HUDEP-2 (cell line): ENCODE results near the gene CDIP1.

ENCODE experiments used
- DNase-seq, 76 experiments: peaks; one replicate each; lab custom pipeline; 2025; ENCODE audit not compliant: unreplicated experiment in 76 of 76; lab: John Stamatoyannopoulos, UW

The CDIP1 gene

GRCh38 chr16:4544473-4544872 lies 5.9 kb upstream of the CDIP1 start:
- DNase-seq = no peak

- DNase-seq = no peak
These were observed 1.2 kb upstream of the CDIP1 start for GRCh38 chr16:4539716-4540284.

- DNase-seq = peak in 3 of 76 experiments; percentile 4 to 41 (median 6)
These were observed 913 bp downstream of the CDIP1 start for GRCh38 chr16:4537376-4538343.

GRCh38 chr16:4536391-4537106 lies 2.0 kb downstream of the CDIP1 start:
- no peak for DNase-seq

- DNase-seq = no peak
These were observed 2.9 kb downstream of the CDIP1 start for GRCh38 chr16:4535627-4536108.

GRCh38 chr16:4534151-4534790 lies 4.3 kb downstream of the CDIP1 start:
- no peak for DNase-seq

GRCh38 chr16:4533490-4533889 lies 5.1 kb downstream of the CDIP1 start:
- no peak for DNase-seq

GRCh38 chr16:4532238-4532637 lies 6.3 kb downstream of the CDIP1 start:
- no peak for DNase-seq

GRCh38 chr16:4531811-4532210 lies 6.8 kb downstream of the CDIP1 start:
- no peak for DNase-seq

- no peak for DNase-seq
These were observed 9.2 kb downstream of the CDIP1 start for GRCh38 chr16:4529085-4530060.

- DNase-seq = no peak
These were observed 12.8 kb downstream of the CDIP1 start for GRCh38 chr16:4525634-4526277.

GRCh38 chr16:4525069-4525468 lies 13.5 kb downstream of the CDIP1 start:
- no peak for DNase-seq

- DNase-seq = no peak
These were observed 14.0 kb downstream of the CDIP1 start for GRCh38 chr16:4524571-4524970.

- no peak for DNase-seq
These were observed 14.9 kb downstream of the CDIP1 start for GRCh38 chr16:4523686-4524085.

GRCh38 chr16:4522051-4522581 lies 16.5 kb downstream of the CDIP1 start:
- DNase-seq = no peak

- DNase-seq = no peak
These were observed 17.7 kb downstream of the CDIP1 start for GRCh38 chr16:4520913-4521312.

- DNase-seq = peak in 1 of 76 experiments; percentile 7
These were observed 19.1 kb downstream of the CDIP1 start for GRCh38 chr16:4519274-4520058.
